GM23338 (cell line): ENCODE data around the gene CSNK1E. TPM values are rescaled to one million over a fixed set of nuclear protein-coding genes. Genes with fewer than 3 reads are reported as not detected.

Experiments used
- ATAC-seq: fragments of 200-7000 bp; cut with Tn5 transposase; 3 replicates; pipeline ENCODE4 v1.9.1; 2020
- DNase-seq: peaks from one replicate; pipeline ENCODE4 v3.0.0-alpha.2; 2015; ENCODE audit warnings: low spot score
- H2AFZ ChIP-seq: fragments of 200-600 bp; sonication (generic); 2 replicates; pipeline ENCODE4 v1.8.0; 2016; ENCODE audit warnings: antibody characterized with exemption, mild to moderate bottlenecking, moderate library complexity
- H3F3A ChIP-seq: fragments of 200-600 bp; sonication (generic); replicated peaks from 2 replicates; pipeline ENCODE4 v1.8.0; 2017; ENCODE audit warnings: antibody characterized with exemption, mixed run types, low read depth
- H3K27ac ChIP-seq: fragments of 200-600 bp; sonication (generic); 2 replicates; pipeline ENCODE4 v1.6.1; 2016; ENCODE audit warnings: low read depth
- H3K27me3 ChIP-seq: fragments of 200-600 bp; sonication (generic); 2 replicates; pipeline ENCODE4 v1.8.0; 2016; ENCODE audit warnings: mild to moderate bottlenecking, mixed run types, moderate library complexity; ENCODE audit not compliant: insufficient read depth
- H3K36me3 ChIP-seq: fragments of 200-600 bp; sonication (generic); 2 replicates; pipeline ENCODE4 v1.8.0; 2016; ENCODE audit warnings: mild to moderate bottlenecking; ENCODE audit not compliant: insufficient read depth
- H3K4me1 ChIP-seq: fragments of 200-600 bp; sonication (generic); 2 replicates; pipeline ENCODE4 v1.8.0; 2016; ENCODE audit warnings: mild to moderate bottlenecking, moderate library complexity; ENCODE audit not compliant: insufficient read depth
- H3K4me2 ChIP-seq: fragments of 200-600 bp; sonication (generic); 2 replicates; pipeline ENCODE4 v1.7.1; 2017; ENCODE audit warnings: mixed run types
- H3K4me3 ChIP-seq: fragments of 200-600 bp; sonication (generic); 2 replicates; pipeline ENCODE4 v1.6.1; 2016; ENCODE audit warnings: mixed run types
- H3K79me2 ChIP-seq: fragments of 200-600 bp; sonication (generic); replicated peaks from 2 replicates; pipeline ENCODE4 v1.8.0; 2017; ENCODE audit warnings: mild to moderate bottlenecking; ENCODE audit not compliant: insufficient read depth
- H3K9me2 ChIP-seq: fragments of 200-600 bp; sonication (generic); 2 replicates; pipeline ENCODE4 v1.8.0; 2017; ENCODE audit not compliant: insufficient read depth
- H4K20me1 ChIP-seq: fragments of 200-600 bp; sonication (generic); replicated peaks from 2 replicates; pipeline ENCODE4 v1.8.0; 2017; ENCODE audit warnings: mild to moderate bottlenecking; ENCODE audit not compliant: insufficient read depth
- H3K27ac Mint-ChIP-seq: 2 replicates; pipeline ENCODE4 v1.8.0; 2020; ENCODE audit warnings: inconsistent platforms, mild to moderate bottlenecking, moderate library complexity, mixed read lengths
- H3K27me3 Mint-ChIP-seq: 3 replicates; pipeline ENCODE4 v1.8.0; 2022; ENCODE audit warnings: low read depth, mild to moderate bottlenecking, moderate library complexity, mixed read lengths, inconsistent platforms; ENCODE audit not compliant: insufficient read depth, poor library complexity
- H3K36me3 Mint-ChIP-seq: 3 replicates; pipeline ENCODE4 v1.8.0; 2021; ENCODE audit warnings: low read depth, mild to moderate bottlenecking, inconsistent platforms, moderate library complexity, mixed read lengths
- H3K4me1 Mint-ChIP-seq: 3 replicates; pipeline ENCODE4 v1.8.0; 2020; ENCODE audit warnings: mild to moderate bottlenecking, inconsistent platforms, mixed read lengths
- H3K4me3 Mint-ChIP-seq: 3 replicates; pipeline ENCODE4 v1.8.0; 2021; ENCODE audit warnings: moderate library complexity, mild to moderate bottlenecking, inconsistent platforms, mixed read lengths
- H3K9me3 Mint-ChIP-seq: 3 replicates; pipeline ENCODE4 v1.8.0; 2020; ENCODE audit warnings: moderate library complexity, mild to moderate bottlenecking, inconsistent platforms, mixed read lengths
- CREB1 ChIP-seq: fragments of 250-450 bp; sonication (Bioruptor Pico); IDR thresholded peaks from 2 replicates; pipeline ENCODE4 v1.5.0; 2020; ENCODE audit warnings: low read depth, mild to moderate bottlenecking, moderate library complexity
- CTCF ChIP-seq, 2 experiments: fragments of 200-600 bp in 1 of 2; sonication (generic) in 1 of 2; conservative IDR thresholded peaks; 2 replicates each; pipeline versions ENCODE4 v1.5.1 to v1.6.1; 2016 to 2017; ENCODE audit warnings: antibody characterized with exemption in 2 of 2, low read depth in 2 of 2, mild to moderate bottlenecking in 2 of 2, moderate library complexity in 1 of 2
- ETS1 ChIP-seq: IDR thresholded peaks from 2 replicates; pipeline ENCODE4 v1.6.1; 2016; ENCODE audit warnings: antibody characterized with exemption
- JUNB ChIP-seq: IDR thresholded peaks from one replicate; pipeline ENCODE4 v1.6.1; 2016; ENCODE audit warnings: antibody characterized with exemption; ENCODE audit not compliant: unreplicated experiment
- NANOG ChIP-seq: IDR thresholded peaks from 2 replicates; pipeline ENCODE4 v1.6.1; 2016; ENCODE audit warnings: antibody characterized with exemption, borderline replicate concordance
- REST ChIP-seq: IDR thresholded peaks from one replicate; pipeline ENCODE4 v1.6.1; 2018; ENCODE audit warnings: antibody characterized with exemption; ENCODE audit not compliant: unreplicated experiment
- STAT1 ChIP-seq: IDR thresholded peaks from one replicate; pipeline ENCODE4 v1.6.1; 2016; ENCODE audit warnings: antibody characterized with exemption; ENCODE audit not compliant: unreplicated experiment
- ZNF114 ChIP-seq: fragments of 250-450 bp; sonication (Bioruptor Pico); IDR thresholded peaks from 2 replicates; pipeline ENCODE4 v1.5.0; 2020; ENCODE audit warnings: mild to moderate bottlenecking, moderate library complexity
- polyA plus RNA-seq: library from polyadenylated mRNA; unstranded; fragments of >200 nt; fragmentation: Nextera tagmentation; extraction: Ambion mirVana; gene quantifications from 2 replicates; pipeline ENCODE4 v1.2.1, GENCODE V29; 2016
- total RNA-seq: library from RNA; depleted of rRNA; stranded (reverse); fragments of >200 nt; shearing (Covaris generic); gene quantifications from 2 replicates; pipeline ENCODE4 v1.2.3, GENCODE V29; 2014

CSNK1E gene
- total and polyA plus RNA-seq, 2 experiments from 2014 or later = 180 to 259 TPM

DNA sequence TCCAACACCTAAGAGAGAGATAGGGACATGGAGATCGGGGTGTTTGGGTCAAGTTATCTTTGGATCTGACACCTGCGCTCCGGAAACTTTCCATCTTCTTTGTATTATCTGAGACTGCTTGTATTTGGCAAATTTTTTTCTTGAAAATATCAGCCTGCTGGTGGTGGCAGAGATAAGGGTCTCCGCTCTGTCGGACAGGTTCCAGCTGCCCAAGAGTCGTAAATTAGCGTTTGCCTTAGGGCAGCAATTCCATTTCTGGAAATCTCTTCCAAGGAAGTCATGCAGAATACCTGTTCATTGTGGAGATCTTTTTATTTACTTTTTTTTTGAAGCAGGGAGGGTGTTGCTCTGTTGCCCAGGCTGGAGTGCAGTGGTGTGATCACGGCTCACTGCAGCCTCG, 19.5 kb upstream of the CSNK1E start:
- H3K79me2 ChIP-seq = peaks cover 35% of the 10 kb centered on the region
- H3F3A ChIP-seq = peaks cover 9% of the 10 kb centered on the region; the same call in 1 of the 2 replicates
- ATAC-seq (no peak), DNase-seq (no peak)
- peak overlapping the region; percentile 70; the same call in 1 of the 2 replicates for H3K27ac ChIP-seq
- H3K36me3 ChIP-seq = no peaks in the 10 kb centered on the region
- no peaks in the 10 kb centered on the region for H3K9me3 Mint-ChIP-seq
- TF ChIP-seq JUNB = no peak
- no peak for TF ChIP-seq CREB1
- no peak for TF ChIP-seq STAT1
- peak overlapping the region; percentile 55 for H3K4me3 Mint-ChIP-seq
- peaks cover 27% of the 10 kb centered on the region for H3K27me3 Mint-ChIP-seq
- no peaks in the 10 kb centered on the region for H4K20me1 ChIP-seq
- peak overlapping the region; percentile 94 for H2AFZ ChIP-seq
- H3K4me3 ChIP-seq = peak overlapping the region; percentile 76
- H3K9me2 ChIP-seq = no peaks in the 10 kb centered on the region
- H3K4me2 ChIP-seq = peak overlapping the region; percentile 81
- no peak overlapping the region for H3K27ac Mint-ChIP-seq
- peaks cover 29% of the 10 kb centered on the region for H3K4me1 ChIP-seq
- H3K27me3 ChIP-seq = no peaks in the 10 kb centered on the region
- peaks cover 21% of the 10 kb centered on the region for H3K4me1 Mint-ChIP-seq
- H3K36me3 Mint-ChIP-seq = no peaks in the 10 kb centered on the region; the same call in 2 of the 3 replicates

DNA sequence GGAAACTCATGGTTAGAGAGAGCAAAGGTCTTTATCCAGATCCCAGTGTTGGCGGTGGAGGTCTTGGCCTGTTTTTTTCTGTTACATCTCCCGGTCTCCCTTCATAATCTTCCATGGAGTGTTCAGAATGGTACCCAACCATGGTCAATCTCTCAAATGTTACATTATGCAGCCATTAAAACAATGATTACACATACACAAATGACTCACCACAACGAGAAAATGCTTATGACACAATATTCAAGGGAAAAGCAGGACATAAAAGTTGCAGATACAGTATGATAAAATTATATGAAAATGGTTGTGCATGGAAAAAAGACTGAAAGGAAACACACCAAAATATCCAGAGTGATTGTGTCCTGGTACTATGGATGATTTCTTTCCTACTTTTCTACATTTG, 17.8 kb upstream of the CSNK1E start:
- Histone ChIP-seq H3K4me1 (peaks cover 32% of the 10 kb centered on the region), H3K36me3 (no peaks in the 10 kb centered on the region), H3K4me3 (peak overlapping the region; percentile 76), H3K27ac (no peak overlapping the region; the same call in 1 of the 2 replicates), H3K4me2 (peak overlapping the region; percentile 74), H3K79me2 (peaks cover 50% of the 10 kb centered on the region), H3F3A (peaks cover 9% of the 10 kb centered on the region; the same call in 1 of the 2 replicates), H2AFZ (no peak overlapping the region), H3K27me3 (no peaks in the 10 kb centered on the region), H4K20me1 (no peaks in the 10 kb centered on the region), H3K9me2 (no peaks in the 10 kb centered on the region)
- no peak for DNase-seq
- H3K9me3 Mint-ChIP-seq = no peaks in the 10 kb centered on the region
- no peak for ATAC-seq
- H3K4me3 Mint-ChIP-seq = peak overlapping the region; percentile 66
- TF ChIP-seq STAT1 = no peak
- TF ChIP-seq NANOG = no peak
- no peak for TF ChIP-seq ETS1
- no peak for TF ChIP-seq ZNF114 (CRISPR knock-in tag)
- no peak for TF ChIP-seq CTCF (conservative IDR thresholded peaks at IDR 0.05; ENCODE audit: low read depth in 2 of 2)
- no peak for TF ChIP-seq REST
- H3K27me3 Mint-ChIP-seq = peaks cover 22% of the 10 kb centered on the region
- peaks cover 21% of the 10 kb centered on the region for H3K4me1 Mint-ChIP-seq
- H3K27ac Mint-ChIP-seq = no peak overlapping the region
- no peaks in the 10 kb centered on the region; the same call in 2 of the 3 replicates for H3K36me3 Mint-ChIP-seq
